GM10248 (cell line): ENCODE measurements around the gene PLA2G4E.

Experiments used
- CTCF ChIA-PET: fragments of 300-600 bp; sonication (Branson Sonifier 250); formaldehyde crosslinking; extraction: SDS; loops from one replicate; lab custom pipeline; 2021; ENCODE audit warnings: antibody characterized with exemption; lab: Yijun Ruan, JAX
- POLR2A ChIA-PET: fragments of 350-650 bp; sonication (Branson Sonifier 250); formaldehyde crosslinking; extraction: SDS; loops from one replicate; lab custom pipeline; 2020; ENCODE audit warnings: antibody characterized with exemption; lab: Yijun Ruan, JAX
- DNase-seq: peaks from one replicate; pipeline ENCODE4 v3.0.0; 2012; ENCODE audit errors: extremely low spot score
- TF ChIP-seq, protein P1 (sequence below): IDR thresholded peaks from 2 replicates; pipeline ENCODE4 v1.5.1; 2012; ENCODE audit warnings: mild to moderate bottlenecking, low read depth; ENCODE audit errors: extremely low read depth, missing control alignments, control extremely low read depth

The PLA2G4E gene

GRCh38 chr15:42014406-42014805 is 6.4 kb downstream of the PLA2G4E start:
- POLR2A ChIA-PET: no interaction called here
- TF ChIP-seq, protein P1, sequence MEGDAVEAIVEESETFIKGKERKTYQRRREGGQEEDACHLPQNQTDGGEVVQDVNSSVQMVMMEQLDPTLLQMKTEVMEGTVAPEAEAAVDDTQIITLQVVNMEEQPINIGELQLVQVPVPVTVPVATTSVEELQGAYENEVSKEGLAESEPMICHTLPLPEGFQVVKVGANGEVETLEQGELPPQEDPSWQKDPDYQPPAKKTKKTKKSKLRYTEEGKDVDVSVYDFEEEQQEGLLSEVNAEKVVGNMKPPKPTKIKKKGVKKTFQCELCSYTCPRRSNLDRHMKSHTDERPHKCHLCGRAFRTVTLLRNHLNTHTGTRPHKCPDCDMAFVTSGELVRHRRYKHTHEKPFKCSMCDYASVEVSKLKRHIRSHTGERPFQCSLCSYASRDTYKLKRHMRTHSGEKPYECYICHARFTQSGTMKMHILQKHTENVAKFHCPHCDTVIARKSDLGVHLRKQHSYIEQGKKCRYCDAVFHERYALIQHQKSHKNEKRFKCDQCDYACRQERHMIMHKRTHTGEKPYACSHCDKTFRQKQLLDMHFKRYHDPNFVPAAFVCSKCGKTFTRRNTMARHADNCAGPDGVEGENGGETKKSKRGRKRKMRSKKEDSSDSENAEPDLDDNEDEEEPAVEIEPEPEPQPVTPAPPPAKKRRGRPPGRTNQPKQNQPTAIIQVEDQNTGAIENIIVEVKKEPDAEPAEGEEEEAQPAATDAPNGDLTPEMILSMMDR: no peak
- CTCF ChIA-PET: interaction anchor here (1.1 kb wide), 1 partner anchor 28 kb away, joined by 3 read pairs; no protein-coding TSS in a partner anchor
- no peak for DNase-seq

- CTCF ChIA-PET: interaction anchor here (1.6 kb wide), 1 partner anchor 23 kb away, joined by 6 read pairs; no protein-coding TSS in a partner anchor
Observed at GRCh38 chr15:42012928-42013482, 7.8 kb downstream of the PLA2G4E start.

DNA sequence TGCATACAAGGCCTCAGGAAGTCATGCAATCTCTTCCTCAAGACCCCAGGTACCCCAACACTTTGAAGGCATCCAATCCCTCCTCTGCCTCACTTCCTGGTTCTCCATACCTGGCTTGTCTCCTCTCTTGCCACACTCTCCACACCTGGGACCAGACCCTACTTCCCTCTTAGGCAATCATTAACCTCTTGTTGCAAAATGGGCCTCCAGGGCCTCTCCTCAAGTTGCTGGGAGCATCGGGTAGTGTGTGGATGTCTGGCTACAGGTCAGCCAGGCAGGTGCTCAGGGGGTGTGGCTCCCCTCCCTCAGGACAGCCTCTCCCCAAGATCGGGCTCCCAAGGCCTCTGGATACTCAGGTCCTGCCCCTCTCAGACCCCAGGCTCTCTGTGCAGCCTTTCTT is 8.6 kb downstream of the PLA2G4E start:
- TF ChIP-seq, protein P1: no peak
- ChIA-PET CTCF (interaction anchor here (0.7 to 1.6 kb wide), 3 partner anchors 9 to 72 kb away, joined by 3 to 6 read pairs (median 3); no protein-coding TSS in a partner anchor), POLR2A (no interaction called here)
- DNase-seq: no peak

More at GRCh38 chr15:42012928-42013482, 7.8 kb downstream of the PLA2G4E start:
- no peak for DNase-seq
- POLR2A ChIA-PET: no interaction called here
- TF ChIP-seq, protein P1: no peak

GRCh38 chr15:42011074-42011473 is 9.8 kb downstream of the PLA2G4E start:
- CTCF ChIA-PET: interaction anchor here (1.5 kb wide), 1 partner anchor 73 kb away, joined by 3 read pairs; no protein-coding TSS in a partner anchor
- DNase-seq: no peak

GRCh38 chr15:42010434-42010833 is 10.4 kb downstream of the PLA2G4E start:
- peak; percentile 67 for DNase-seq
- CTCF ChIA-PET: interaction anchor here (4.7 kb wide), 1 partner anchor 21 kb away, joined by 33 read pairs; no protein-coding TSS in a partner anchor
- TF ChIP-seq, protein P1: no peak
- POLR2A ChIA-PET: no interaction called here

More at GRCh38 chr15:42011074-42011473, 9.8 kb downstream of the PLA2G4E start:
- POLR2A ChIA-PET: no interaction called here
- TF ChIP-seq, protein P1: no peak

- TF ChIP-seq, protein P1: no peak
- no peak for DNase-seq
- POLR2A ChIA-PET: no interaction called here
- CTCF ChIA-PET: interaction anchor here (0.9 to 4.7 kb wide), 3 partner anchors 9 to 75 kb away, joined by 3 to 33 read pairs (median 3); no protein-coding TSS in a partner anchor
Observed at GRCh38 chr15:42009474-42009873, 11.4 kb downstream of the PLA2G4E start.
